ENCODE results near the gene PARP6. TPM values are rescaled to one million over a fixed set of nuclear protein-coding genes. Genes with fewer than 3 reads are reported as not detected.

The PARP6 gene
- total RNA-seq, 1 experiment from 2014 or later = 110 TPM

DNA sequence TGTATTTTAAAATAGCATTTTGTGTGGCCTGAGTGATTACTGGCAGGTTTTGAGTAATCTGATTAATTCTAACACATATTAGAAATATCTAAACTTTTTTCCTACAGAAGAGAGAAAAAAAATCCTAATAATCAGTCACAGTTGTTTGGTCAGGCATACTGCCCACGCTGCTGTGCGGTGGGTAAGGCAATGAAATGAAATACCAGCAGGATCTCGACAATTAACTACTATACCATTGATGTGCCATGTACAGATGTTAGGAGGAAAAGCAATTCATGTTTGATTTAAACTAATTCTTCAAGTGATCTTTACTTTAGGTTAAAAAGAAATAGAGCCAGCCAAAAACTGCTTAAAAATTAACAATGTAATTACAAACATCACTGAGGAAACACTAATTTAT lies 79.9 kb downstream of the PARP6 start:
- Mint-ChIP-seq H3K4me1 (ENCODE audit: low read depth, unreplicated experiment) (no peaks in the 10 kb centered on the region), H3K36me3 (ENCODE audit: insufficient read depth, unreplicated experiment) (peaks cover 18% of the 10 kb centered on the region), H3K27ac (ENCODE audit: unreplicated experiment) (no peak overlapping the region), H3K4me3 (ENCODE audit: low read depth, unreplicated experiment) (no peak overlapping the region), H3K9me3 (ENCODE audit: low read depth, unreplicated experiment) (no peaks in the 10 kb centered on the region), H3K27me3 (ENCODE audit: unreplicated experiment) (no peaks in the 10 kb centered on the region)
- CTCF ChIA-PET = no interaction called here
- BruUV-seq (replicated peaks) = no TSS peak
- TF ChIP-seq, protein P1, sequence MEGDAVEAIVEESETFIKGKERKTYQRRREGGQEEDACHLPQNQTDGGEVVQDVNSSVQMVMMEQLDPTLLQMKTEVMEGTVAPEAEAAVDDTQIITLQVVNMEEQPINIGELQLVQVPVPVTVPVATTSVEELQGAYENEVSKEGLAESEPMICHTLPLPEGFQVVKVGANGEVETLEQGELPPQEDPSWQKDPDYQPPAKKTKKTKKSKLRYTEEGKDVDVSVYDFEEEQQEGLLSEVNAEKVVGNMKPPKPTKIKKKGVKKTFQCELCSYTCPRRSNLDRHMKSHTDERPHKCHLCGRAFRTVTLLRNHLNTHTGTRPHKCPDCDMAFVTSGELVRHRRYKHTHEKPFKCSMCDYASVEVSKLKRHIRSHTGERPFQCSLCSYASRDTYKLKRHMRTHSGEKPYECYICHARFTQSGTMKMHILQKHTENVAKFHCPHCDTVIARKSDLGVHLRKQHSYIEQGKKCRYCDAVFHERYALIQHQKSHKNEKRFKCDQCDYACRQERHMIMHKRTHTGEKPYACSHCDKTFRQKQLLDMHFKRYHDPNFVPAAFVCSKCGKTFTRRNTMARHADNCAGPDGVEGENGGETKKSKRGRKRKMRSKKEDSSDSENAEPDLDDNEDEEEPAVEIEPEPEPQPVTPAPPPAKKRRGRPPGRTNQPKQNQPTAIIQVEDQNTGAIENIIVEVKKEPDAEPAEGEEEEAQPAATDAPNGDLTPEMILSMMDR (IDR thresholded peaks at IDR 0.05; ENCODE audit: unreplicated experiment) = no peak
- intact Hi-C loops (cut with micrococcal nuclease; ENCODE audit: unreplicated experiment) = no loop called here
- DNase-seq = no peak

Other genes starting within 250 kb of the PARP6 start
- gene MYO9A, start 154.4 kb downstream of the PARP6 start, total RNA-seq (2022) = 31.8 and 32.8 TPM in 2 replicates
- 3.6 and 4.4 TPM in 2 replicates for gene SENP8, start 154.2 kb downstream of the PARP6 start, total RNA-seq (2022)
- 0.95 and 2.2 TPM in 2 replicates for gene GRAMD2A, start 74.8 kb downstream of the PARP6 start, total RNA-seq (2022)
- 1,874 and 1,922 TPM in 2 replicates for gene PKM, start 41.4 kb downstream of the PARP6 start, total RNA-seq (2022)
- 0.19 and 0.42 TPM in 2 replicates for gene CELF6, start 47.6 kb upstream of the PARP6 start, total RNA-seq (2022)
- gene HEXA, start 103.5 kb upstream of the PARP6 start, total RNA-seq (2022) = 129 and 145 TPM in 2 replicates
- not detected in 2 replicates for gene TMEM202, start 125.8 kb upstream of the PARP6 start, total RNA-seq (2022)
- gene ARIH1, start 201.8 kb upstream of the PARP6 start, total RNA-seq (2022) = 179 and 181 TPM in 2 replicates